Left ventricle myocardium inferior (tissue), 1 donor: ENCODE measurements around the gene INPP5B. TPM values are rescaled to one million over a fixed set of nuclear protein-coding genes. Genes with fewer than 3 reads are reported as not detected.
"Not testable (repeated sequence)": the region's sequence is repeated elsewhere in the genome, so short reads cannot be mapped to it uniquely, and the experiment has no call there.

Experiments
- DNase-seq: peaks from one replicate; pipeline ENCODE4 v3.0.0-alpha.2; 2020
- H3K27ac ChIP-seq: fragments of 200-600 bp; replicated peaks from 2 replicates; pipeline ENCODE4 v1.8.0; 2021
- H3K27me3 ChIP-seq: fragments of 200-600 bp; 2 replicates; pipeline ENCODE4 v1.8.0; 2021; ENCODE audit warnings: low read depth
- H3K36me3 ChIP-seq: fragments of 200-600 bp; 2 replicates; pipeline ENCODE4 v1.8.0; 2021
- H3K4me1 ChIP-seq: fragments of 200-600 bp; 2 replicates; pipeline ENCODE4 v1.8.0; 2021
- H3K4me3 ChIP-seq: fragments of 200-600 bp; 2 replicates; pipeline ENCODE4 v1.8.0; 2021; ENCODE audit warnings: mild to moderate bottlenecking, moderate library complexity
- H3K9me3 ChIP-seq: fragments of 200-600 bp; replicated peaks from 2 replicates; pipeline ENCODE4 v1.8.0; 2021
- CTCF ChIP-seq: fragments of 200-600 bp; IDR thresholded peaks from 2 replicates; pipeline ENCODE4 v1.8.0; 2021; ENCODE audit warnings: antibody characterized with exemption, mild to moderate bottlenecking, borderline replicate concordance
- intact Hi-C: fragments of 100-400 bp; cut with micrococcal nuclease; formaldehyde crosslinking; loops from one replicate; pipeline ENCODE4 v1.11.0; 2022
- total RNA-seq: library from RNA; stranded (reverse); fragmentation: NEBNext Ultra II Directional; extraction: Animal tissue kit (Norgen Biotek cat#: 25700); gene quantifications from one replicate; pipeline ENCODE4 v1.2.1, GENCODE V29; 2021
- donor health status: DM: no; HTN: yes; CAD: no; lungs with severe emphysema.

Gene INPP5B
- total RNA-seq, 1 donor from 2014 or later = 10.9 TPM

GRCh38 chr1:37902983-37903382 is 43.9 kb downstream of the INPP5B start:
- H3K4me1 ChIP-seq = no peaks in the 10 kb centered on the region
- DNase-seq = no peak
- H3K9me3 ChIP-seq = peaks cover 7% of the 10 kb centered on the region
- H3K4me3 ChIP-seq = no peak overlapping the region
- no peak for TF ChIP-seq CTCF
- peaks cover 8% of the 10 kb centered on the region for H3K36me3 ChIP-seq
- H3K27ac ChIP-seq = no peak overlapping the region
- intact Hi-C loops = no loop called here
- no peaks in the 10 kb centered on the region for H3K27me3 ChIP-seq

GRCh38 chr1:37901893-37902225 is 45.0 kb downstream of the INPP5B start:
- H3K4me1 ChIP-seq = no peaks in the 10 kb centered on the region
- no peak for TF ChIP-seq CTCF
- H3K4me3 ChIP-seq = no peak overlapping the region
- no peak overlapping the region for H3K27ac ChIP-seq
- no peaks in the 10 kb centered on the region for H3K27me3 ChIP-seq
- peaks cover 7% of the 10 kb centered on the region for H3K9me3 ChIP-seq
- intact Hi-C loops = no loop called here
- H3K36me3 ChIP-seq = peaks cover 8% of the 10 kb centered on the region
- DNase-seq = no peak

DNA sequence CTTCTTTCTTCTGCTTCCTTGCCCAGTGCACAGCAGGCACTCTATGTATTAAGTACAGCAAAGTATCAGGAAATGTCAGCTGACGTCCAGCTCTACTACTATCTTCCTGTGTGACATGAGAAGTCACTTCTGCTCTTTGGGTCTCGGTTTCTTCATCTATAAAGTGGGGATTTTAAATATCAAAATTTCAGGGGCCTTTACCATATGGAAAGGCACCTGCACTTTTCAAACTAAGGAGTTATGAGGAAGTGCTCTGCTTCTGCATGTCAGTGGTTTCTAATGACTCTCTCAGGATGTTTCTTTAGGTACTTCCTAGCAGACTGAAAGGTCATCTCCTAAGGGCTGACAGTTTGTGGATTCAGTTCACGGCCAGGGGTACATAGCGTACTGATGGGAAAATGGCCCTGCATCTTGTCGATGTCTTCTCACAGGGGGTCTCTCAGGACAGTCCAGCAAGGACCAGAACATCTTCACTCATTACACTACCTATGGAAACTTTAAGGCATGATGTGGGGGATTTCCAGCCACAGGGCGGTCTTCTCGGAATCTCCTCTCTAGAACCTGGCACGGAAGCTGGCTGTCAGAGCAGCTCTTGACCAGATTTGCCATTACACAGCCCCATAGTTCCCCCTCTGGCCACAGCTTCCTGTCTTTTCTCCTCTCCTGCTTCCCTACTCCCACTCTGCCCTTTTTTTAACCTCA is 45.5 kb downstream of the INPP5B start:
- no peaks in the 10 kb centered on the region for H3K27me3 ChIP-seq
- H3K4me1 ChIP-seq = no peaks in the 10 kb centered on the region
- intact Hi-C loops = no loop called here
- H3K36me3 ChIP-seq = peaks cover 8% of the 10 kb centered on the region
- peaks cover 7% of the 10 kb centered on the region for H3K9me3 ChIP-seq
- H3K27ac ChIP-seq = no peak overlapping the region
- no peak for TF ChIP-seq CTCF
- no peak overlapping the region for H3K4me3 ChIP-seq
- no peak for DNase-seq

GRCh38 chr1:37897563-37897962 is 49.3 kb downstream of the INPP5B start:
- intact Hi-C loops, DNase-seq, H3K4me3 ChIP-seq: not testable (repeated sequence)

DNA sequence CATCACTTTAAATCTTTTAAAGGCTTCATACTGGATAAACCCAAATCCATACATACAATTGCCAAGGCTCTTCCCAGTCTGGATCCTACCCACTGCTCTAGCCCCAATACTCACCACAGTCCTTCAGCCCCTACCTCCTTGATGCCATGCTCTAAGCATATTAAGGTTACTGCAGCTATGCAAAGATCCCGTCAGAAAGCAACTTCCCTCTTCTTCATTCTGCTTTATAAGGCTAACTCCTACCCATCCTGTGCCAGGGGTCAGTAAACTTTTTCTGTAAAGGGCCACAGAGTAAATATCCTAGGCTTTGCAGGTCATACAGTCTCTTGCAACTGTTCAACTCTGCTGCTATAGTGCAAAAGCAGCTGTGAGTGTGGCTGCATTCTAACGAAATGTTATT is 53.2 kb downstream of the INPP5B start:
- no peak overlapping the region for H3K4me3 ChIP-seq
- intact Hi-C loops = no loop called here
- H3K4me1 ChIP-seq = no peaks in the 10 kb centered on the region
- no peak for DNase-seq
- H3K27me3 ChIP-seq = no peaks in the 10 kb centered on the region
- H3K27ac ChIP-seq = no peak overlapping the region
- TF ChIP-seq CTCF = no peak
- H3K36me3 ChIP-seq = peaks cover 14% of the 10 kb centered on the region
- no peaks in the 10 kb centered on the region for H3K9me3 ChIP-seq

More at GRCh38 chr1:37897563-37897962, 49.3 kb downstream of the INPP5B start:
- H3K9me3 ChIP-seq, H3K27ac ChIP-seq, H3K27me3 ChIP-seq, H3K36me3 ChIP-seq, H3K4me1 ChIP-seq: not testable (repeated sequence)

GRCh38 chr1:37892151-37893047 is 54.5 kb downstream of the INPP5B start:
- intact Hi-C loops = no loop called here
- H3K4me1 ChIP-seq = no peaks in the 10 kb centered on the region

More at GRCh38 chr1:37892151-37893047, 54.5 kb downstream of the INPP5B start:
- DNase-seq = no peak
- Histone ChIP-seq H3K27me3 (no peaks in the 10 kb centered on the region), H3K27ac (no peak overlapping the region), H3K9me3 (no peaks in the 10 kb centered on the region), H3K4me3 (no peak overlapping the region), H3K36me3 (peaks cover 26% of the 10 kb centered on the region)
- TF ChIP-seq CTCF = no peak
